Measurements from ENCODE around the gene SSH2.
A peak's percentile ranks its signal among the peaks of the same experiment; 100 is the strongest.

Gene SSH2

GRCh38 chr17:29643817-29644160 is 286.2 kb downstream of the SSH2 start:
- no peak for TF ChIP-seq ZNF70 (CRISPR knock-in tag; IDR thresholded peaks at IDR 0.05)
- no peak for TF ChIP-seq ZC3H10 (CRISPR knock-in tag; IDR thresholded peaks at IDR 0.05)
- ATAC-seq = no peak

- TF ChIP-seq ISL1 (CRISPR knock-in tag; IDR thresholded peaks at IDR 0.05) = peak; percentile 70
- peak; percentile 33; the same call in 1 of the 2 replicates for TF ChIP-seq TCF4 (CRISPR knock-in tag; IDR thresholded peaks at IDR 0.05; ENCODE audit: borderline replicate concordance)
- TF ChIP-seq ZNF8 (CRISPR knock-in tag; IDR thresholded peaks at IDR 0.05) = no peak
- peak; percentile 81 for TF ChIP-seq TSHZ2 (CRISPR knock-in tag; IDR thresholded peaks at IDR 0.05)
Measured at GRCh38 chr17:29642171-29642611, 287.8 kb downstream of the SSH2 start.

GRCh38 chr17:29640981-29641642 is 288.9 kb downstream of the SSH2 start:
- TF ChIP-seq ARNTL (CRISPR knock-in tag; IDR thresholded peaks at IDR 0.05; ENCODE audit: borderline replicate concordance, low read depth) = no peak
- TF ChIP-seq CSRNP3 (CRISPR knock-in tag; IDR thresholded peaks at IDR 0.05) = no peak
- no peak for TF ChIP-seq PPARA (CRISPR knock-in tag; IDR thresholded peaks at IDR 0.05; ENCODE audit: borderline replicate concordance)
- TF ChIP-seq TCF4 (CRISPR knock-in tag; IDR thresholded peaks at IDR 0.05; ENCODE audit: borderline replicate concordance) = no peak
- TF ChIP-seq OSR1 (CRISPR knock-in tag; IDR thresholded peaks at IDR 0.05) = no peak
- no peak for ATAC-seq

More at GRCh38 chr17:29642171-29642611, 287.8 kb downstream of the SSH2 start:
- ATAC-seq = peak; percentile 47

- TF ChIP-seq CSRNP3 (CRISPR knock-in tag; IDR thresholded peaks at IDR 0.05) (no peak), ZNF565 (CRISPR knock-in tag; conservative IDR thresholded peaks at IDR 0.05; ENCODE audit: low read depth) (no peak), ZNF8 (CRISPR knock-in tag; IDR thresholded peaks at IDR 0.05) (no peak), ZNF70 (CRISPR knock-in tag; IDR thresholded peaks at IDR 0.05) (no peak), GLIS3 (CRISPR knock-in tag; IDR thresholded peaks at IDR 0.05) (no peak), TOX (CRISPR knock-in tag; IDR thresholded peaks at IDR 0.05; ENCODE audit: borderline replicate concordance) (no peak), ZC3H10 (CRISPR knock-in tag; IDR thresholded peaks at IDR 0.05) (no peak), CREB5 (CRISPR knock-in tag; IDR thresholded peaks at IDR 0.05; ENCODE audit: low read depth) (no peak), PATZ1 (CRISPR knock-in tag; IDR thresholded peaks at IDR 0.05; ENCODE audit: borderline replicate concordance) (no peak), RARB (CRISPR knock-in tag; IDR thresholded peaks at IDR 0.05) (no peak), ISL1 (CRISPR knock-in tag; IDR thresholded peaks at IDR 0.05) (no peak)
- no peak for ATAC-seq
Measured at GRCh38 chr17:29640413-29640812, 289.6 kb downstream of the SSH2 start.

GRCh38 chr17:29633886-29634285 is 296.1 kb downstream of the SSH2 start:
- TF ChIP-seq RARB (CRISPR knock-in tag; IDR thresholded peaks at IDR 0.05) (no peak), PPARA (CRISPR knock-in tag; IDR thresholded peaks at IDR 0.05; ENCODE audit: borderline replicate concordance) (no peak), TSHZ2 (CRISPR knock-in tag; IDR thresholded peaks at IDR 0.05) (no peak), POU6F1 (CRISPR knock-in tag; IDR thresholded peaks at IDR 0.05; ENCODE audit: borderline replicate concordance, low read depth) (no peak)
- no peak for ATAC-seq
